Right forelimb (tissue), 1 donor: ENCODE results near the gene TRIM38.
"Not testable (repeated sequence)": the region's sequence is repeated elsewhere in the genome, so short reads cannot be mapped to it uniquely, and the experiment has no call there.

Experiments used
- DNase-seq: peaks from one replicate; pipeline ENCODE4 v3.0.0-alpha.2; 2018

TRIM38 gene

DNA sequence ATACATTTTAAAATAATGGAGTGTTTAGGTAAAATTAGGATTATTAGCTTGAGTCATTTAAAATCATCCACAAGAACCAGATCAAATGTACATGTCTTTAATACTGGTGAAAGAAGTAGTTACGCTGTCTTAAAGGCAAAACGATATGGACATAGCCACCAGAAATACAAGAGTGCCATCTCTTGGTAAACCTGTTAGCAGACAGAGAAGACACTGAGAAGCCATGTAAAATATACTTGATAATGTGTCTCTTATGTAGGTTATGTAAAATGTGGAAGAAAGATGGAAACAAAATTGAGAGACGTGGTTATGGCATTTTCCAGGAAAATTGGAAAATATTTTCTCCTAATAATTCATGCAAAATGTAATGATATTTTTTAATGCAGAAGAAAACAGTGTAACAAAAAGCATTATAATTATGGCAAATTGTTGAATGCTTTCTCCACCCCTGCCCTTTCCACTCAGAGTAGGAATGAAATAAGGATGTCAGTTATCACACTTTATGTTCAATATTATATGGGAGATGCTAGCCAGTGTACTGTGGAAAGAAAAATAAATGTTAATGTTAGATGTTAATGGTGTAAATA lies 19.9 kb upstream of the TRIM38 start:
- no peak for DNase-seq

DNA sequence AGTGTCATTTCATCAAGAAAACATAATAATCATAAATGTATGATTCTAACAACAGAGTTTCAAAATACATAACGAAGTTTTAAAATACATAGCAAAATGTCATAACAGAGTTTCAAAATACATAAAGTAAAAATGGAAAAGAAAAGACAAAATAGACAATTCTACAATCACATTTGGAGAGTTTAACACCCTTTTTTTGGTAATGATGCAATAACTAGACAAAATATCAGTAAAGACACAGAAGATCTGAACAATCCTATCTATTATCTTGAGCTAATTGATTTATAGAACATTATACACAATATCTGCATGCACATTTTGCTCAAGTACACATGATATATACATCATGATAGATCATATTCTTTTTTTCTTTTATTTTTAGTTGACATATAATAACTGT lies 18.7 kb upstream of the TRIM38 start:
- DNase-seq, result no peak

DNA sequence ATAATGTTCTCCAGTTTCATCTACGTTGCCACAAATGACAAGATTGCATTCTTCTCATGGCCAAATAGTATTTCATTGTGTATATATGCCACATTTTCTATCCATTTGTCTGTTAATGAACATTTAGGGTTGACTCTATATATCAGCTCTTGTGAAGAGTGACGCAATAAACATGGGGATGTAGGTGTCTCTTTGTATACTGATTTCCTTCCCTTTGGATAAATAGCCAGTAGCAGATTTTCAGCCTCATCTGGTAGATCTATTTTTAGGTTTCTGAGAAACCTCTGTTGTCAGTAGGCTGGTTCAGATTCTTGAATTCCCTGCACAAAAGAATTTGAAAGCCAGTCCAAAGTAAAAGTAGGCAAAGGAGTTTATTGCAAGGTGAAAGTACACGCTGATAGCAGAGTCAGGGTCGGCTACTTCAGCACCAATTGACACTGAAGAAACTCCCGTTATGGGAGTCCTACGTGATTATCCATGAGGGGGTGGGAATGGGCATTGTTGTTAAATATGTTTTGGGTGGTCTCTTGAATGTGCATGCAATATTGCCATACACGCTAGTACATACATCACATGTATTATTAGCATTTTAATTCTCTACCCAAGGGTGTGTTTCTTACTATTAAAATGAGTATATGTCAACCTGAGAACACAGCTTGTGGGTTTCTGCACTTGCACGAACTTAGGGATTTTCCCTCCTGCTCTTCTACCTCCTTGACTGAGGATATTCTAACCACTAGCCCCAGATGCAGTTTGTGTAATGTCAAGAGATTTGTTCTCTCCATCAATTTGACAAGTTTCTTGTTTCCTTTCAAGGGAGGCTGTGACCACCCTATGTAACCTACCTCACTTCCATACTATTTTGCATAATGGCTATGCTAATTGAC lies 17.7 kb upstream of the TRIM38 start:
- DNase-seq, result no peak

GRCh38 chr6:25945738-25946137 lies 16.9 kb upstream of the TRIM38 start:
- DNase-seq, result not testable (repeated sequence)

GRCh38 chr6:25946631-25947030 lies 16.0 kb upstream of the TRIM38 start:
- DNase-seq, result no peak

GRCh38 chr6:25947492-25947891 lies 15.1 kb upstream of the TRIM38 start:
- not testable (repeated sequence) for DNase-seq

- no peak for DNase-seq
These were observed 12.9 kb upstream of the TRIM38 start for GRCh38 chr6:25949695-25950094.

DNA sequence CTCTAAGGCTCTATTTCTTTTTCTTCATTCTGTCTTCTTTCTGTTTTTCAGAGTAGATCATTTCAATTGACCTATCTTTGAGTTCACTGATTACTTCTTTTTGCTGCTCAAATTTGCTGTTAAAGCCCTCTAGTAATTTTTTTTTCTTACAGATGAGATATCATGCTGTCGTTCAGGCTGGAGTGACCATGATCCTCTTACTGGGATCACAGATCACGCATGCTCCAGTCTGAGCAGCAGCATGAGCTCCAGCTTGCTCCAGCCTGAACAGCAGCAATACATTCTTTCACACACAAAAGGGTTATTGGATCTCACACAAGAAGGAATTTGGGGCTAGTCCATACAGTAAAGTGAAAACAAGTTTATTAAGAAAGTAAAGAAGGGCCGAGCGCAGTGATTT lies 12.3 kb upstream of the TRIM38 start:
- DNase-seq, result no peak

GRCh38 chr6:25951296-25952032 lies 11.1 kb upstream of the TRIM38 start:
- DNase-seq, result no peak

- no peak for DNase-seq
These were observed 10.1 kb upstream of the TRIM38 start for GRCh38 chr6:25952535-25952934.

- no peak for DNase-seq
These were observed 8.9 kb upstream of the TRIM38 start for GRCh38 chr6:25953733-25954132.

DNA sequence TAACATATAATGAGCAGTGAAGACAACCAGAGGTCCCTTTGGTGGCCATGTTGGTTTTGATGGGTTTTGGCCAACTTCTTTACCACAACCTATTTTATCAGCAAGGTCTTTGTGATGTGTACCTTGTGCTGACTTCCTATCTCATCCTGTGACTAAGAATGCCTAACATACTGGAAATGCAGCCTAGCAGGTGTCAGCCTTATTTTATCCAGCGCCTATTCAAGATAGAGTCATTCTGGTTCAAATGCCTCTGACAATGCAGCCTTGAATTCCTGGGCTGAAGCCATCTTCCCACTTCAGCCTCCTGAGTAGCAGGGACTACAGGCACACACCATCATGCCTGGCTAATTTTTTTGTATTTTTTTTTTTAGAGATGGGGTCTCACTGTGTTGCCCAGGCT lies 7.8 kb upstream of the TRIM38 start:
- no peak for DNase-seq

DNA sequence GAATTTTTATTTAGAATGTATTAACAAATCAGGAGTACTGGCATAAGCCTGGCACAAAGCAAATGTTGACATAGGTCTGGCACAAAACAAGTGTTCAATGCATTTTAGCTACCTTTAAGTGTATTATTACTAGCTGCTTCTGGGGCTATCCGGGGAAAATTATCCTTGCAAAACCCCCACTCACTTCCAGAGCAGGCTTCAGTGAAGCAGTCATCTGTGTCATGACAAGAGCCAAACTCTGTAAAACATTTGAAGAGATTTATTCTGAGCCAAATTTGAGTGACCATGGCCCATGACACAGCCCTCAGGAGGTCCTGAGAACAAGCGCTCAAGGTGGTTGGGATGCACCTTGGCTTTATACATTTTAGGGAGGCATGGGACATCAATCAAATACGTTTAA lies 6.4 kb upstream of the TRIM38 start:
- no peak for DNase-seq

- DNase-seq, result no peak
These were observed 3.9 kb upstream of the TRIM38 start for GRCh38 chr6:25958700-25959162.

DNA sequence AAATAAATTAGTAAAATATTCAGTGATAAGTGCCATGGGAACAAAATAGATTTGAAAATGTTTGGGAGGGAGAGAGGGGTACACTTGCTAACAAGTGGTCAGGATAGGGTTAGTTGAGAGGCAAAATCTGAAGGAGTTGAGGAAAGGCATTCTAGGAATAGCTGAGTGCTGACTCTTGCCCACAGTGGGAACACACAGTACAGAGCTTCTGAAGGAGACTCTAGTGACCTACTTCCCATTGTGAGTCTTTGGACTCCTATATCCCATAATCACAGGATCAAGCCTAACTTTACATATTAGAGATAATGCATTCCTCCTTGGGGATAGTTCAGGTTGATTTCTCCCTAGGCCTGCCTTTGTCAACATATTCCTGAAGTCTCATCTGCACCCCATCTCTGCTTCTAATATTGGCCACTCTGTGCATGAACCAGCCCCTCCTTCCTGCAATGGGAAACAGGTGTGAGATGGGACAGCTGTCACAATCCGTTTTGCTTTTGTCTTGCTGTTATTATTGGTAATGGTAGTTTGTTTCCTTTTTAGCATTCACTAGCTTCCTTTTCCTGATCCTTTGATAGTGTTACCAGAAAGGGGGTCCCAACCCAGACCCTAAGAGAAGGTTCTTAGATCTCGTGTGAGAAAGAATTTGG lies 2.6 kb upstream of the TRIM38 start:
- DNase-seq, result no peak

- DNase-seq, result no peak
These were observed 1.9 kb upstream of the TRIM38 start for GRCh38 chr6:25960734-25961133.

DNA sequence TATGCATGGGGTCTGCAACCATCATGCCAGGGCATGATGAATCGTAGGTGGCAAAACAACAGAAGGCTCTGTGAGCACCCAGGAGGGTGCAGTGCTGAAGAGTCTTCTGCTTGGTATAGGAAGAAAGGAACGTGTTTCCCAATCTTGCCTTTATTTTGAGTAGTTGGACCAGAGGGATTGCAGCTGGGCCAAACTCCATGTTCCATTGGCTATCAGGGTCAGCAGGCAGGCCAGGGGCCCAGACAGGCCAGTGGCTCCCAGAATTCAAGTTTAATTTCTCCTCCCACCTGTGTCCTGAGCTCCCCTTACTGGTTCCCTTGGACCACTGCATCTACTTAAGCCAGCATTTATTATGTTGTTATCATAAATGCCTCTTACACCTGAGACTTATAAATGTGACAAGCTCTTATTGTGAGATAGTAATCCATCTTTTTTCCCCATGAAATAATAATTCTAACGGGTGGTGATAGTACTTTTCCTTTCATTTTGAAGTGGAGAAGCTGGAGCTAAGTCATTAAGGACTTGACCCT lies 918 bp upstream of the TRIM38 start:
- no peak for DNase-seq

GRCh38 chr6:25963426-25964123 lies 973 bp downstream of the TRIM38 start:
- DNase-seq, result no peak

DNA sequence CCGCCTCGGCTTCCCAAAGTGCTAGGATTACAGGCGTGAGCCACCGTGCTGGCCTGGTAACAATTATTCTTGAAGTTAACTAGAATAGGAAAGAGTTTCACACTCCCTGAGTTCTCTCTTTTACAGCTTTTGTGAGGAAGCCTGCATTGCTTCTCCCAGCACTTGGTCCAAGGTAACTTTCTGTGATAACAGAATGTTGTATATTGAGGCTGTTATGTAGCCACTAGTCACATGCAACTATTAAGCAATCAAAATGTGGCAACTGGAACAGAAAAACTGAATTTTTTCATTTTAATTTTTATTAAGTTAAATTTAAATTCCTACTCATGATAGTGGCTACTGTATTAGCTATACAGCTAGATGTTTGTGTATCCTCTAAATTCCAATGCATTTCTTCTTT lies 2.5 kb downstream of the TRIM38 start:
- no peak for DNase-seq

DNA sequence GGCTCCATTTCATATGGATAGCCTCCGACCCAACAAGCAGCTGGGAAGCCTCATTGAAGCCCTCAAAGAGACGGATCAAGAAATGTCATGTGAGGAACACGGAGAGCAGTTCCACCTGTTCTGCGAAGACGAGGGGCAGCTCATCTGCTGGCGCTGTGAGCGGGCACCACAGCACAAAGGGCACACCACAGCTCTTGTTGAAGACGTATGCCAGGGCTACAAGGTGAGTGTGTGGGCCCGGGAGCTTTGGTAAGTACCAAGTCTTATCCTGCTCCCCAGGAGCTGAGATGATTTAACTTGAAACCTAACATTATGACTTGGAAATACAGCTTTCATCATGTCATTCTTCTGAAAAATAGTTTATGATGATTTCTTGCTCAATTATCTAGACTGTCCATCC lies 4.1 kb downstream of the TRIM38 start:
- DNase-seq, result no peak

DNA sequence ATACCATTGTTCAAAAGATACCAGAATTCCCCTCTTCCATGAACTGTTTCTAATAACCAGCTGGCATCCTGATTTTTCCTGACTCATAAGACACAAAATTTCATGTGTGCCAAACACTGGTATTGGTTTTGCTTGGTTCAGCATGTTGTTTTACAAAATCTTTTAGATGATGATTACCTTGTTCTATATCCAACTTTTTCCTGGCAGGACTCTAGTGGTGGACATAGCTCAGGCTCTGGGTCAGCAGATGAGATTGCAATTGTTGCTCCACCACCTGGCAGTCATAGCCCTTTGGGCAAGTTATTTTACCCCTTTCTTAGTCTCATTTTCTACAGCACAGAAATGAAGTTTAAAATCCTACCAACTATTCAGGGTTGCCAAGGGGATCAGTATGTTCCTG lies 6.2 kb downstream of the TRIM38 start:
- DNase-seq, result no peak

DNA sequence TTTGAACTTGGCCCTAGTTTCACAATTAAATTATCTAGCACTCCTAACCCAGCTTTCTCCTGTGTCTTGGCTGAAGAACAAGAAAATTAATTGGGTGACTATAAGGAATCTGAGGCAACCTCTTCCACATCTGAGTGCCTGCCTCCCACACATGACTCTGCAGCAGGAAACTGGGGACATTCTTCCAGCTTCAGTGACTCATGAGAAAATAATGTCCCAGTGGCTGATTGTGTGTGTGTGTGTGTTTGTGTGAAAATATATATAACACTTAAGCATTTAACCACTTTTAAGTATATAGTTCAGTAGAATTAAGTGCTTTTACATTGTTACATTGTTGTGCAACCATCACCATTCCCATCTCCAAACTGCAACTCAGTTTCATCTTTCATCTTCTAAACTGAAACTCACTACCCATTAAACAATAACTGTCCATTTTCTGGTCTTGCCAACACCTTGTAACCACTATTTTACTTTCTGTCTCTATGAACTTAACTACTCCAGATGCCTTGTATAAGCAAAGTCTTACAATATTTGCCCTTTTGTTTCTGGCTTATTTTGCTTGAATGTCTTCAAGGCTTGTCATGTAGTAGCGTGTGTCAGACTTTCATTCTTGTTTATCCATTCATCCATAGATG lies 8.7 kb downstream of the TRIM38 start:
- DNase-seq, result no peak
